Ramos (cell line): ENCODE measurements around the gene ETV4.
"Not testable (repeated sequence)": the region's sequence is repeated elsewhere in the genome, so short reads cannot be mapped to it uniquely, and the experiment has no call there.

Experiments used
- in situ Hi-C: fragments of 300-500 bp; cut with MboI; formaldehyde crosslinking; loops from one replicate; pipeline ENCODE4 v1.14.3; 2022; ENCODE audit warnings: low sequenced_read_pairs; ENCODE audit not compliant: unreplicated experiment

ETV4 gene

GRCh38 chr17:43524945-43525575 lies 21.1 kb downstream of the ETV4 start:
- in situ Hi-C loops = no loop called here

GRCh38 chr17:43521389-43521788 lies 24.8 kb downstream of the ETV4 start:
- in situ Hi-C loops = no loop called here

- in situ Hi-C loops = no loop called here
These were observed 28.3 kb downstream of the ETV4 start for GRCh38 chr17:43517615-43518386.

- in situ Hi-C loops = no loop called here
These were observed 29.0 kb downstream of the ETV4 start for GRCh38 chr17:43517161-43517560.

GRCh38 chr17:43515656-43516055 lies 30.5 kb downstream of the ETV4 start:
- in situ Hi-C loops = no loop called here

- in situ Hi-C loops = not testable (repeated sequence)
These were observed 34.9 kb downstream of the ETV4 start for GRCh38 chr17:43511199-43511598.

- in situ Hi-C loops = not testable (repeated sequence)
These were observed 36.7 kb downstream of the ETV4 start for GRCh38 chr17:43509440-43509839.

- in situ Hi-C loops = no loop called here
These were observed 55.5 kb downstream of the ETV4 start for GRCh38 chr17:43490621-43491020.

GRCh38 chr17:43483674-43484551 lies 62.2 kb downstream of the ETV4 start, which contains the start of gene DHX8:
Gene DHX8 (plus strand): TSS chr17:43483975. CDS start chr17:43484038, 63 bp downstream.
- in situ Hi-C loops = loop anchor here (5.0 kb wide), 1 partner anchor 87 kb away; the partner anchor contains the start of gene ARL4D

- in situ Hi-C loops = loop anchor here (5.0 kb wide), 1 partner anchor 85 kb away; the partner anchor contains the start of gene ARL4D
These were observed 63.8 kb downstream of the ETV4 start for GRCh38 chr17:43482103-43483012.

- in situ Hi-C loops = loop anchor here (5.0 kb wide), 1 partner anchor 83 kb away; the partner anchor contains the start of gene ARL4D
These were observed 66.2 kb downstream of the ETV4 start for GRCh38 chr17:43479948-43480347.
